OCI-LY1 (cell line): ENCODE data around the gene PTPN14.

Experiments
- H2AFZ ChIP-seq: fragments of 200-600 bp; sonication (generic), shearing (Covaris generic); 2 replicates; pipeline ENCODE4 v1.6.0; 2014; ENCODE audit warnings: antibody characterized with exemption, mild to moderate bottlenecking, low read length
- H3F3A ChIP-seq: fragments of 200-600 bp; sonication (generic), shearing (Covaris generic); 2 replicates; pipeline ENCODE4 v1.6.0; 2014; ENCODE audit warnings: mild to moderate bottlenecking, antibody characterized with exemption, low read length, moderate library complexity; ENCODE audit not compliant: insufficient read depth
- H3K27ac ChIP-seq: fragments of 200-600 bp; sonication (generic); 2 replicates; pipeline ENCODE4 v1.5.1; 2014; ENCODE audit warnings: low read length, mixed run types, mild to moderate bottlenecking, low read depth; ENCODE audit not compliant: poor library complexity, severe bottlenecking
- H3K27me3 ChIP-seq: fragments of 200-600 bp; sonication (generic); 2 replicates; pipeline ENCODE4 v1.6.0; 2014; ENCODE audit warnings: antibody characterized with exemption, mild to moderate bottlenecking, low read length, moderate library complexity; ENCODE audit not compliant: insufficient read depth
- H3K36me3 ChIP-seq: fragments of 200-600 bp; sonication (generic); 2 replicates; pipeline ENCODE4 v1.6.1; 2014; ENCODE audit warnings: mild to moderate bottlenecking, antibody characterized with exemption, low read length, moderate library complexity, mixed read lengths; ENCODE audit not compliant: insufficient read depth
- H3K4me1 ChIP-seq: fragments of 200-600 bp; sonication (generic); 2 replicates; pipeline ENCODE4 v1.5.1; 2014; ENCODE audit warnings: mild to moderate bottlenecking, low read length, moderate library complexity; ENCODE audit not compliant: insufficient read depth, severe bottlenecking
- H3K4me2 ChIP-seq: fragments of 200-600 bp; sonication (generic), shearing (Covaris generic); 2 replicates; pipeline ENCODE4 v1.6.1; 2014; ENCODE audit warnings: low read length
- H3K4me3 ChIP-seq: fragments of 200-600 bp; sonication (generic); 2 replicates; pipeline ENCODE4 v1.5.1; 2014; ENCODE audit warnings: low read length, low read depth, mild to moderate bottlenecking, mixed read lengths; ENCODE audit not compliant: poor library complexity, severe bottlenecking
- H3K79me2 ChIP-seq: fragments of 200-600 bp; shearing (Covaris generic); 2 replicates; pipeline ENCODE4 v1.6.1; 2016; ENCODE audit warnings: mixed run types, low read length, mixed read lengths; ENCODE audit not compliant: insufficient read depth
- H3K9ac ChIP-seq: fragments of 200-600 bp; sonication (generic), shearing (Covaris generic); 2 replicates; pipeline ENCODE4 v1.6.1; 2014; ENCODE audit warnings: mild to moderate bottlenecking, low read length, mixed read lengths
- H3K9me2 ChIP-seq: fragments of 200-600 bp; sonication (generic), shearing (Covaris generic); 2 replicates; pipeline ENCODE4 v1.6.1; 2014; ENCODE audit warnings: low read depth, mild to moderate bottlenecking, low read length, mixed read lengths
- H3K9me3 ChIP-seq: fragments of 200-600 bp; shearing (Covaris generic); 2 replicates; pipeline ENCODE4 v1.6.1; 2014; ENCODE audit warnings: low read length, mixed read lengths
- H4K20me1 ChIP-seq: fragments of 200-600 bp; sonication (generic), shearing (Covaris generic); 2 replicates; pipeline ENCODE4 v1.6.0; 2016; ENCODE audit warnings: mild to moderate bottlenecking, low read length; ENCODE audit not compliant: insufficient read depth
- CTCF ChIP-seq: fragments of 200-600 bp; sonication (generic), shearing (Covaris generic); IDR thresholded peaks from 2 replicates; pipeline ENCODE4 v1.5.1; 2017; ENCODE audit warnings: mild to moderate bottlenecking, antibody characterized with exemption, low read length, moderate library complexity, mixed read lengths
- EZH2 ChIP-seq: fragments of 200-600 bp; sonication (generic), shearing (Covaris generic); IDR thresholded peaks from 2 replicates; pipeline ENCODE4 v1.8.0; 2017; ENCODE audit warnings: borderline replicate concordance, mixed run types, mild to moderate bottlenecking, antibody characterized with exemption, low read length, moderate library complexity, mixed read lengths

PTPN14 gene

GRCh38 chr1:214332946-214333798, 218.2 kb downstream of the PTPN14 start:
- Histone ChIP-seq H3K79me2 (no peaks in the 10 kb centered on the region), H3F3A (no peaks in the 10 kb centered on the region), H3K27ac (no peak overlapping the region), H3K36me3 (no peaks in the 10 kb centered on the region), H3K27me3 (no peaks in the 10 kb centered on the region), H3K9me3 (no peaks in the 10 kb centered on the region), H3K4me1 (no peaks in the 10 kb centered on the region), H3K4me3 (no peak overlapping the region), H3K4me2 (no peak overlapping the region), H2AFZ (no peak overlapping the region), H4K20me1 (no peaks in the 10 kb centered on the region), H3K9me2 (no peaks in the 10 kb centered on the region), H3K9ac (no peak overlapping the region)
- TF ChIP-seq CTCF = peak; percentile 95
- TF ChIP-seq EZH2 = no peak

- Histone ChIP-seq H3K27ac (no peak overlapping the region), H3K79me2 (no peaks in the 10 kb centered on the region), H3K9me2 (no peaks in the 10 kb centered on the region), H4K20me1 (no peaks in the 10 kb centered on the region), H3F3A (no peaks in the 10 kb centered on the region), H3K4me3 (no peak overlapping the region), H2AFZ (no peak overlapping the region), H3K9ac (no peak overlapping the region), H3K27me3 (no peaks in the 10 kb centered on the region), H3K4me1 (peaks cover 7% of the 10 kb centered on the region), H3K4me2 (no peak overlapping the region), H3K36me3 (no peaks in the 10 kb centered on the region), H3K9me3 (no peaks in the 10 kb centered on the region)
- TF ChIP-seq CTCF (peak; percentile 87), EZH2 (no peak)
Observed at GRCh38 chr1:214331827-214332423, 219.5 kb downstream of the PTPN14 start.

GRCh38 chr1:214331180-214331579, 220.2 kb downstream of the PTPN14 start:
- H3K4me2 ChIP-seq = no peak overlapping the region
- peaks cover 14% of the 10 kb centered on the region for H3K4me1 ChIP-seq
- no peaks in the 10 kb centered on the region for H3K79me2 ChIP-seq
- H3K9me3 ChIP-seq = no peaks in the 10 kb centered on the region
- no peaks in the 10 kb centered on the region for H3K9me2 ChIP-seq
- H2AFZ ChIP-seq = no peak overlapping the region
- H3K27me3 ChIP-seq = no peaks in the 10 kb centered on the region
- H3K9ac ChIP-seq = no peak overlapping the region
- H3K36me3 ChIP-seq = no peaks in the 10 kb centered on the region
- no peak overlapping the region for H3K4me3 ChIP-seq
- H4K20me1 ChIP-seq = no peaks in the 10 kb centered on the region
- no peaks in the 10 kb centered on the region for H3F3A ChIP-seq
- TF ChIP-seq EZH2 (no peak), CTCF (no peak)
- H3K27ac ChIP-seq = no peak overlapping the region
